Measurements from ENCODE around the gene CALHM1.
"Not testable (repeated sequence)": the region's sequence is repeated elsewhere in the genome, so short reads cannot be mapped to it uniquely, and the experiment has no call there.

CALHM1 gene

DNA sequence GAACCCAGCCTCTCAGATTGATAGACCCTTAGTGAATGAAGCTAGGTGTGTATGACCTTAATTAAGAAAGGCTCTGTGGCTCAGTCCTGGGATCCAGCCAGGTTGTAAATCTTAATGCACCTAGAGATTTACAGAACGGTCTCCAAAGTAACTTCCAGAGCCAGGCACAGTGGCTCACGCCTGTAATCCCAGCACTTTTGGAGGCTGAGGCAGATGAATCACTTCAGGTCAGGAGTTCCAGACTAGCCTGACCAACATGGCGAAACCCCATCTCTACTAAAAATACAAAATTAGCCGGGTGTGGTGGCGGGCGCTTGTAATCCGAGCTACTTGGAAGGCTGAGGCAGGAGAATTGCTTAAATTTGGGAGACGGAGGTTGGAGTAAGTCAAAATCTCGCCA is 30.8 kb downstream of the CALHM1 start:
- no peak for DNase-seq

DNA sequence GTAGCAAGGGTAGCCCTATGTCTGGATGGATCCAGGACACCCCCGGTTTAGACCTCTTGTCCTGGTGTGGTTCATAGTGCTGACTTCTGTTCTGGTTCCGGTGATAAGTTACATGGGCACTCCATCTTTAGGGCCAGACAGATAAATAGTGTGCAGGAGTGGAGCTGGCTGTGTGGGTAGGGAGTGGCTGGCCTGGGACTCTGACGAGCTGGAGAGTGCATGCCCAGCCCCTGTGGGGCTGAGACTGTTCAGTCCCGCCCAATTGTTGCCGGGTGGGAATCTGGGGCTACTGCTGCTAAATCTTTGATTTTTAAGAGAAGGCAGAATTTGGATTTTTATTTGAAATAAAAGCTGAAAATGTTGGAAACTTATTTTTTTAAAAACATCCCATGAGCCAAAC is 35.0 kb downstream of the CALHM1 start:
- no peak for DNase-seq

DNA sequence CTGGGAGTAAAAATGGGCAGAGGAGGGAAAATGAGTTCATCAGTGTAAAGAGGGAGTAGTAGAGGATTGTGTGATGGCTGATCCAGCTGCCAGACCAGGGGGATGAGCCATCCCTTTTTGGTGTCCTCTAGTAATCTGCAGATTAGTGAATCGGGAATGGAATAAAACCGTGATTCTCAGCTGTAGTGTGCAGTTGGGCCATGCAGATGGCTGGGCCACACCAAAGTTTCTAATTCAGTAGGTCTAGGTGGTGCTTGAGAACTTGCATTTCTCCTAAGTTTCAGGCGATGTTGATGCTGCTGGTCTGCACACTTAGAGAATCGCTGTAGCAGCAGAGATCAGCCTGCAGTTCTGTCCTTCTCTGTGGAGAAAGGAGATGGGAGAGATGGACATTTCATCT is 39.6 kb downstream of the CALHM1 start:
- no peak for DNase-seq

DNA sequence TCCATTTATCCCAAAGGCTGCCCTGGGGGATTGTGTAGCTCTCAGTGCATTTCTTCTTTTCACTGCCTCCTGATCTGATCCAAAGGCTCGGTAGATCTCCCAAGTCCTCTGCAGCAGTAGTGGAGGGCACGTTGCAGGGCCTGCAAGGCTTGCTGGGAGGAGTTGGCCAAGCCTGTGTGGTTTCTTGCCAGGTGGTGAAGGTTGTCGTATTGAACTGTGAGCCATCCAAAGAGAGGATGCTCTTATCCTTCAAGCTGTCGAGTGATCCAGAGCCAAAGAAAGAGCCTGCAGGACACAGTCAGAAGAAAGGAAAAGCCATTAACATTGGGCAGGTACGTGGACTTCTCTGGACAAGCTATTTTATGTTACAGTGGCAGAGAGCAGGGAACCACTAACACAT is 41.1 kb downstream of the CALHM1 start:
- DNase-seq: no peak

DNA sequence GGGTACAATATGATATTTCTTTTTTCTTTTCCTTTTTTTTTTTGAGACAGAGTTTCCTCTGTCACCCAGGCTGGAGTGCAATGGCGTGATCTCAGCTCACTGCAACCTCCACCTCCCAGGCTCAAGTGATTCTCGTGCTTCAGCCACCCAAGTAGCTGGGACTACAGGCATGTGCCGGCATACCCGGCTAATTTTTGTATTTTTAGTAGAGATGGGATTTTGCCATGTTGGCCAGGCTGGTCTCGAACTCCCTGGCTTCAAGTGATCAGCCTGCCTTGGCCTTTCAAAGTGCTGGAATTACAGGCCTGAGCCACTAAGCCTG is 41.6 kb downstream of the CALHM1 start:
- not testable (repeated sequence) for DNase-seq

DNA sequence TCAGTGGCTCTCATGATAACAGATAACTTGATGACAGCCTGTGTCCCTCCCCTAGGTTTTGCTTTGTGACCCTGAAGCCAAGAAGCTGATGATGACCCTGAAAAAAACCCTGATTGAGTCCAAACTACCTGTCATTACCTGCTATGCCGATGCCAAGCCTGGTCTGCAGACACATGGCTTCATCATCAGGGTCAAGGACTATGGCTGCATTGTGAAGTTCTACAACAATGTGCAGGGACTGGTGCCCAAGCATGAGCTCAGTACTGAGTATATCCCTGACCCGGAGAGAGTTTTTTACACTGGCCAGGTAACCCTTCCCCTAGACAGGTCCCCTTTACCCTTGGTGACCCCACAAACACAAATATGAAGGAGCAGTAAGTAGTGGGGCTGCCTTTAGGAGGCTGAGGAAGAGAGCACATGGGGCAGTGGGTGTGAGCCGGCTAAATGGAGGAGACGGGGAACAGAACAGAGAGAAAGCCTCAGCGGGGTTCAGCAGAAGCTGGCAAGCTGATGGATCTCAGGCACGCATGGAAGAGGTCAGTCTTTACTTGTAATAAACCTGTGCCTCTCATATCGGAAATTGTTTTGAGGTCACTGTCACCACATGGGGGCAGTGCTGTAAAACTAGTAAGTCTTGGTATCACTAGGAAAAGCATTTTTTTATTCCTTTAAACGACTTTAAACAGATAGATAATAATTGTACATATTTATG is 42.1 kb downstream of the CALHM1 start:
- DNase-seq: peak; percentile 2

DNA sequence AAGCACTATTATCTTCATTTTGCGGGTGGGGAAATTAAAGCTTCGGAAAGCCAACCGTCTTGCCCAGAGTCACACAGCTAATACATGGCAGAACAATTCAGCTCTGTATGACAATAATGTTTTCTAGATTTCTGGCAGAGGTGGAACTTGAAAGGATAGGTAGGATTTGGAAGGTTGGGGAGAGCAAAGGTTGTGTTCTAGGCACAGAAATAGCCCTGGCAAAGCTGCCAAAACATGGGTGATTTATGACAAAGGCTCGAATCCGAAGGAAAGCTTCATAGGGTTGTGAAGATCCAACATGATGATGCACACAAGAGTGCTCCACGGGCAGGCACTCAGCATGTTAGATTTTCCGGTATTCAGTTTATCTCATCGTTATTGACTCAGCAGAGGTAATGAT is 43.1 kb downstream of the CALHM1 start:
- DNase-seq: no peak

DNA sequence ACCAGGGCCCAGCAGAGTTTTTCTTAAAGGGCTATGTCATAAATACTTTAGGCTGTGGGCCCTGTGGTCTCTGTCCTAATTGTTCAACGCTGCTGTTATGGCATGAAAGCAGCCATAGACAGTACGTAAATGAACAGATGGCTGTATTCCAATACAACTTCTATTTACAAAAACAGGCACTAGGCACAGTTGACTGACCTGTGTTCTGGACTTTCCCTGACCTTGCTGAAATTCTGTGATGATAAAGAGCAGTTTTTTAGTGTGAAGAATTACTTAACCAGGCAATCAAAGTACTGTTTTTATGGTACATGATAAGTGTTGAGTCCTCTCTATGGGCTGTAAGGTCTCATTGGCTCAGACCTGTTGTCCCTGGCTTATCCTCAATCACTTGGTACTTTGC is 45.1 kb downstream of the CALHM1 start:
- DNase-seq: no peak
